ENCODE results near the gene LCAT.

The LCAT gene

GRCh38 chr16:67962135-67962534 lies 18.2 kb upstream of the LCAT start:
- ChIA-PET POLR2A (no interaction called here), CTCF (no interaction called here)
- TF ChIP-seq FOXK2 (IDR thresholded peaks at IDR 0.05): no peak
- TF ChIP-seq FOXM1 (IDR thresholded peaks at IDR 0.05; ENCODE audit: borderline replicate concordance): no peak
- no peak for TF ChIP-seq HDGF (IDR thresholded peaks at IDR 0.05; ENCODE audit: borderline replicate concordance)
- TF ChIP-seq LEF1 (IDR thresholded peaks at IDR 0.05; ENCODE audit: borderline replicate concordance): no peak
- TF ChIP-seq CTBP1 (IDR thresholded peaks at IDR 0.05; ENCODE audit: borderline replicate concordance): no peak
- TF ChIP-seq ELF4 (IDR thresholded peaks at IDR 0.05): no peak
- TF ChIP-seq SP1 (IDR thresholded peaks at IDR 0.05): no peak
- no peak for TF ChIP-seq NFRKB (IDR thresholded peaks at IDR 0.05)
- no peak for TF ChIP-seq L3MBTL2 (conservative IDR thresholded peaks at IDR 0.05)
- no peak for TF ChIP-seq SUZ12 (IDR thresholded peaks at IDR 0.05)
- TF ChIP-seq PKNOX1 (IDR thresholded peaks at IDR 0.05): no peak
- TF ChIP-seq ZNF384 (IDR thresholded peaks at IDR 0.05): no peak
- no peak for TF ChIP-seq BHLHE40 (IDR thresholded peaks at IDR 0.05; ENCODE audit: borderline replicate concordance)
- no peak for TF ChIP-seq ARNT (IDR thresholded peaks at IDR 0.05)
- no peak for TF ChIP-seq TARDBP (IDR thresholded peaks at IDR 0.05)
- no peak for TF ChIP-seq FOXA1 (IDR thresholded peaks at IDR 0.05)
- no peak for DNase-seq (ENCODE audit: extremely low spot score)

- TF ChIP-seq FOXM1 (IDR thresholded peaks at IDR 0.05; ENCODE audit: borderline replicate concordance) (no peak), ELF4 (IDR thresholded peaks at IDR 0.05) (no peak), ZNF384 (IDR thresholded peaks at IDR 0.05) (no peak), LEF1 (IDR thresholded peaks at IDR 0.05; ENCODE audit: borderline replicate concordance) (no peak), SP1 (IDR thresholded peaks at IDR 0.05) (no peak), FOXA1 (IDR thresholded peaks at IDR 0.05) (no peak), FOXK2 (IDR thresholded peaks at IDR 0.05) (no peak), NFRKB (IDR thresholded peaks at IDR 0.05) (no peak), TARDBP (IDR thresholded peaks at IDR 0.05) (no peak), ARNT (IDR thresholded peaks at IDR 0.05) (no peak), BHLHE40 (IDR thresholded peaks at IDR 0.05; ENCODE audit: borderline replicate concordance) (no peak), L3MBTL2 (conservative IDR thresholded peaks at IDR 0.05) (no peak), CTBP1 (IDR thresholded peaks at IDR 0.05; ENCODE audit: borderline replicate concordance) (no peak)
- DNase-seq (ENCODE audit: extremely low spot score): no peak
- CTCF ChIA-PET: interaction anchor here (0.8 kb wide), 1 partner anchor 145 kb away, joined by 3 read pairs; no protein-coding TSS in a partner anchor
- POLR2A ChIA-PET: interaction anchor here (0.9 to 1.9 kb wide), 2 partner anchors 11 to 19 kb away, joined by 3 to 4 read pairs; no protein-coding TSS in a partner anchor
These were observed 17.6 kb upstream of the LCAT start for GRCh38 chr16:67961551-67961957.

GRCh38 chr16:67959536-67960329 lies 15.8 kb upstream of the LCAT start:
- POLR2A ChIA-PET: interaction anchor here (1.9 kb wide), 1 partner anchor 9 kb away, joined by 4 read pairs; no protein-coding TSS in a partner anchor
- DNase-seq (ENCODE audit: extremely low spot score): no peak
- no peak for TF ChIP-seq FOXK2 (IDR thresholded peaks at IDR 0.05)
- TF ChIP-seq L3MBTL2 (conservative IDR thresholded peaks at IDR 0.05): no peak
- no peak for TF ChIP-seq NFRKB (IDR thresholded peaks at IDR 0.05)
- no peak for TF ChIP-seq CTBP1 (IDR thresholded peaks at IDR 0.05; ENCODE audit: borderline replicate concordance)
- TF ChIP-seq BHLHE40 (IDR thresholded peaks at IDR 0.05; ENCODE audit: borderline replicate concordance): no peak
- no peak for TF ChIP-seq SUZ12 (IDR thresholded peaks at IDR 0.05)
- no peak for TF ChIP-seq PKNOX1 (IDR thresholded peaks at IDR 0.05)
- TF ChIP-seq SP1 (IDR thresholded peaks at IDR 0.05): no peak
- no peak for TF ChIP-seq ZNF384 (IDR thresholded peaks at IDR 0.05)
- no peak for TF ChIP-seq FOXM1 (IDR thresholded peaks at IDR 0.05; ENCODE audit: borderline replicate concordance)
- no peak for TF ChIP-seq LEF1 (IDR thresholded peaks at IDR 0.05; ENCODE audit: borderline replicate concordance)
- no peak for TF ChIP-seq ARNT (IDR thresholded peaks at IDR 0.05)
- TF ChIP-seq FOXA1 (IDR thresholded peaks at IDR 0.05): no peak
- CTCF ChIA-PET: no interaction called here

- no peak for DNase-seq (ENCODE audit: extremely low spot score)
- CTCF ChIA-PET: no interaction called here
- POLR2A ChIA-PET: interaction anchor here (1.0 kb wide), 1 partner anchor 9 kb away, joined by 3 read pairs; no protein-coding TSS in a partner anchor
These were observed 13.7 kb upstream of the LCAT start for GRCh38 chr16:67957622-67958021.

More at GRCh38 chr16:67957622-67958021, 13.7 kb upstream of the LCAT start:
- TF ChIP-seq FOXM1 (IDR thresholded peaks at IDR 0.05; ENCODE audit: borderline replicate concordance) (no peak), SP1 (IDR thresholded peaks at IDR 0.05) (no peak), SUZ12 (IDR thresholded peaks at IDR 0.05) (no peak), TARDBP (IDR thresholded peaks at IDR 0.05) (no peak), FOXA1 (IDR thresholded peaks at IDR 0.05) (no peak), LEF1 (IDR thresholded peaks at IDR 0.05; ENCODE audit: borderline replicate concordance) (no peak), HDGF (IDR thresholded peaks at IDR 0.05; ENCODE audit: borderline replicate concordance) (no peak), FOXK2 (IDR thresholded peaks at IDR 0.05) (no peak), L3MBTL2 (conservative IDR thresholded peaks at IDR 0.05) (no peak), NFRKB (IDR thresholded peaks at IDR 0.05) (no peak), ZNF384 (IDR thresholded peaks at IDR 0.05) (no peak), PKNOX1 (IDR thresholded peaks at IDR 0.05) (no peak), ELF4 (IDR thresholded peaks at IDR 0.05) (no peak), ARNT (IDR thresholded peaks at IDR 0.05) (no peak), BHLHE40 (IDR thresholded peaks at IDR 0.05; ENCODE audit: borderline replicate concordance) (no peak), CTBP1 (IDR thresholded peaks at IDR 0.05; ENCODE audit: borderline replicate concordance) (no peak)
